Fibroblast of skin of right biceps (primary cell): ENCODE results near the gene CACNA2D2.
"Not testable (repeated sequence)": the region's sequence is repeated elsewhere in the genome, so short reads cannot be mapped to it uniquely, and the experiment has no call there.

Experiments
- DNase-seq: peaks from one replicate; pipeline ENCODE4 v3.0.0-alpha.2; 2013

Gene CACNA2D2

DNA sequence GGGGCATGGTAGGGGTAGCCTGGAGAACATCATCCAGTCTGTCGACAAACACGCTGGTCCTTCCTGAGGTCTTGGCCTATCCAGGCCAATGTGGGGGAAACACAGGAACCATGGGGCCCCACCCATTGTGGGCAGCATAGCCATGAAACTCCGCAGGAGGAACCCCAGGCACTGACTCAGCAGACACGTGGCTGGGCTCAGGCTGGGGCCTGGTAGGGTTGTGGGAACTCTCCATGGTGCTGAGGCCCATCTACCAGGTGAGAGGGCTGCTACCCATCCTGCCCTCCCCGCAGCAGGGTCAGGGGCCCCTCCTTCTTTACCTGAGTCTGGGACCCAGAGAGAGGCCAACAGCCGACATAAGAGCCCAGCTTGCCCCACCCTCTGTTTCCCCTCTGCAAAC, 22.6 kb upstream of the CACNA2D2 start:
- DNase-seq, result peak; percentile 49

DNA sequence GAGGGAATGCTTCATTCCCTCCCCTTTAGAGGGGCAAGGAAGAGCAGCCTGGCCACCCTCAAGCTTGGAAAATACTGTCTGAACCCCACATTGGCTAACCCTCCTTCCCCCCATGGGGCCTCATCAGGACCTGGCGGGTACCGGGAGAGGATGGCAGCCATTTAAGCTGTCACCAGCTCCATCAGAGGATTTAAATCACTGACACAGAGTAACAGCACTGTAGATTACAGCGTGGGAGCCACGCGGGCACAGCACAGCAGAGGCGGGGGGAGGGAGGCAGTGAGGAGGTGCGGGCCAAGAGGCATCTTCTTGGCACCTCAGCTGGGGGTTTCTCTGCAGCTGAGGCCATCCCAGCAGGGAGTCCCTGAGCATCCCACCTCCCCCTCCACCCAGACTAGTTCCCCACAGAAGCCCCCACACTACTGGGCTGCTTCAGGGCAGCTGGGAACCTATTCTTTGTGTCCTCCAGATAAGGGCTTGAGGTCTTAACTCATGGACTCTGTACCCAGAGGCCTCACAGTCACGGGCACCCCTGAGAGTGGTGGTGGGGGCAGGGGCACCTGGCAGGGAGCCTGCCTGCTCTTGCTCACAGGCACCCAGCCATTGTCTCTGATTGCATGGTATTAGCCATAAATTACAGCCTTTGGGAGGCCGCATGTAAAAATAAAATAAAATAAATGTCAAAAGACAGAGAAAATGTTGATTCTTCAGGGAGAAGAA, 21.9 kb upstream of the CACNA2D2 start:
- no peak for DNase-seq

DNA sequence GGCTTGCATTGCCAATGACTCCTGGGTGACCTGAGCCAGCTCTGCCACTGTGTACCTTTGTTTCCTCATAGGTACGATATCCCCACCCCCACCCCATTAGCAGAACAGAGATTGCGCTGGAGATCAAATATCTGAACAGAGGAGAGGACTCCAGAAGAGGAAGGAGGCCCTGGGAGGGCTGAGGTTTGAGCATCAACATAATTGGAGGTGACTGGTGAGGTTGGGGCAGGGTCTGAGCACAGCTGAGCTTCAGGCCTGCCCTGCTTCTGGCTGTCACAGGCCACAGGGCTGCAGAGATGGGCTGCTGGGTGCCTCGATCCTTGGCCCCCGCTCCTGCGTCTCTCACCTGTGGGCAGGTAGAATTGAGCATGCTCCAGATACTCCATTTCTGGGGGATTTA, 21.3 kb upstream of the CACNA2D2 start:
- no peak for DNase-seq

DNA sequence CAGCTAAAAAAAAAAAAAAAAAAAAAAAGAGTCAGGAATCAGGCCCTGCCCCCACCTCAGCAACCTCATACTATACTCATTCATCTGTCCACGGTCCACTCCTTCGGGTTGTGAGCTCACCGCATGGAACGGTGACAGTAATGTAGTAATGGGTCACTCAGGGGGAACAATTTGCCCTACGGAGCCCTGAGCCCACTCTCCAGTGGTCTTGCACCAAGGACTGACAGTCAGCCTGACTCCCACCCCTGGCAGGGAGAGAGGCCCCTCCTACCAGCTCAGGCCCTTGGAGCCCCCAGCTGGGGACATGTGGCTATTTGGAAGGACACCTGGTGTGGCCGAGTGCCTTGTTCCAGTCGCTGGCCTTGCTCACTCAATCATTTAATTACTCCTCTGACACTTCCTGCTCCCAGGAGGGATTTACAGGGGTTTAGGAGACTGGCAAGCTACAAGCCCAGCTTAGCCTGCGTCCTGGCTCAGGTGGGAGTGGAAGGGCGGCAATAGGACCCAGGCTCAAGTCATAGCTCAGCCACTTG, 19.9 kb upstream of the CACNA2D2 start:
- DNase-seq, result no peak

GRCh38 chr3:50521572-50521971, 18.1 kb upstream of the CACNA2D2 start:
- no peak for DNase-seq

DNA sequence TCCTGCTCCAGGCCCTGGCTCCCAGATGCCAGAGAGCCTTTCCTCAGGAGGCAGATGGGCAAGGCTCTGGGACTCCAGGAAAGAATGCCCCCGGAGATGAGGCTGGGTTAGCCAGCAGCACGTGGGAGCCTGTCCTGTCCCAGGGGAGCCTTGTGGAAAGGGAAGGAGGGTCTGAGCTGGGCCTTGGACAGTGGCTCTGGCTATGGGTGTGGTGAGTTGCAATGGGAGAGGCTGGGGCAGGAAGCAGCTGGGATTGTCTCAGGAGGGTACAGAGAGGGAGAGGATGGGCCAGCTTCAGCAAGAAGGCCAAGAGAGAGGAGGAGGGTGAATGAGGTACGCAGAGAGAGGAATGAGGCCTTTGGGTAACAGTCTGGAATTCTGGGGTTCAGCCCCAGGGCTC, 17.4 kb upstream of the CACNA2D2 start:
- no peak for DNase-seq

- peak; percentile 11 for DNase-seq
Observed at GRCh38 chr3:50519471-50520089, 16.1 kb upstream of the CACNA2D2 start.

GRCh38 chr3:50518436-50518835, 15.0 kb upstream of the CACNA2D2 start:
- no peak for DNase-seq

DNA sequence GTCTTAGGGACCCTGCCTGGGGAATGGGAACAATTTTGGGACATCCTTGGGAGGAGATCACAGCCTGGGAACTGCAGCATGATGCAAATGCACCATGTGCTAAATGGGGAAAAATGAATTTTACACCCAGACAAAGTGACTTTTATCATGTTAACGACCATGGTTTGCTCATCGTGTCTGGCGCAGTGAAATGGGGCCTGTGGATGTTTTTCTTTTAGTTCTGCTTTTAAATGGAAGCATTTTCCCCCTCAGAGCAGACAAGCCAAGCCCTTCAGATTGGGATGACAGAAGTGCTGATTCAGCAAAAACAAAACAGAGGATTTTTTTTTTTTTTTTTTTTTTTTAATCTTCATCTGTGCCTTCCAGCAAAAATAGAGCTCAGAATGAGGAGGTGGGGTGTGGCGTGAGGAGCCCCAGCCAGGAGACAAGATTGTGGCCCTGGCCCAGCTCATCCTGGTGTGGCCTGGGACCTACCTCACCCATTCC, 14.3 kb upstream of the CACNA2D2 start:
- DNase-seq, result no peak

DNA sequence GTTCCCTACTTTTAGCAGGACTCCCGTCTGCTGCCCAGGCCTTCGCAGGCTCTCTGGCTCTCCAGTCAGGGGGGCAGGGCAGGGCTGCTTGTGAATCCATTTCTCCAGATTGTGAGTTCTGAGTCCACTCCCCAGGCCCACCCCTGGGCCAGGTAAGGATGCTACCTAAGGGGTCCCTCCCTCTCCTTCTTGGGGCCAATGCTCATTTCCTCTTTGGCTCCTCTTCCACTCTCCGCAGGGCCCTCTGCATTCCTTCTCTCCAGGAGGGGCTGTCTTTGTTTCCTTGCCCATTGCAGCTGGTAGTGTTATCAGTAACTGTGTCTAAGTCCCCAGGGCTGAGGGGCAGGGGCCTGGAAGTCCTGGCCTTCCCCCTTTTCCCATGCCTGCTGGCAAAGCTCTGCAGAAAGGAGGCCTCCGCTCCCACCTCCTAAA, 13.0 kb upstream of the CACNA2D2 start:
- DNase-seq, result no peak

- DNase-seq, result peak; percentile 4
Observed at GRCh38 chr3:50515565-50516439, 12.4 kb upstream of the CACNA2D2 start.

DNA sequence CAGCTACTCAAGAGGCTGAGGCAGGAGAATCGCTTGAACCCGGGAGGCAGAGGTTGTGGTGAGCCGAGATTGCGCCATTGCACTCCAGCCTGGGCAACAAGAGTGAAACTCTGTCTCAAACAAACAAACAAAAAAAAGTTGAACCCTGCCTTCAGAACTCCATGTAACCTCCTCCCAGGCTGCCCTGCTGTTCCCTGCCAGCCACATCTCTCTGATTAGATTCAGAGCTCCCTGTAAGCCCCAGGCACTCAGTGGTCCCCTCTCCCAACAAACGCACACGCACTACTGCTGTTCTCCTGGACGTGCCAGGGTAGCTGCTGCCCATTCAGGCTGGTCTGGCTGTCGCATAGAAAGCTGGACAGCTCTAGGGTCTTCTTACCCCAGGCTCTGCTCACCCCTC, 9.5 kb upstream of the CACNA2D2 start:
- not testable (repeated sequence) for DNase-seq

DNA sequence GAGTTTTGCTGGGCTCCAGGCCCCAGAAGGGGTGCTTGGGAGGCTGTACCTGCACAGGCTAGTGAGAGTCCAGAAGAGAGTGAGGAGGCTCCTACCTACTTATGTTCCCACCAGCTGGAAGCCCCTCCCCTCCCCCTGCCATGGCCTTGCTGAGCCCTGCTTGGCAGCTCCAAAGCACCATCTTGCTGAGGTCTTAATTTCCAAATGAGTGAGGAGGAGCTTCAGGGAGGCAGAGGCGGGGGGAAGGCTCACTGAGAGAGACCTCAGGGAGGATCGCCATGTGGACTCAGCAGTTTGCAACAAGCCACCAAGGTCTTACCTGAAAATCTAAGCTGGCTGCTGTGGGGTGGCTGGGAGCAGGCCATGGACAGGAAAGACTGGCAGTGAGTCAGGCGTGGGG, 8.7 kb upstream of the CACNA2D2 start:
- no peak for DNase-seq

- DNase-seq, result no peak
Observed at GRCh38 chr3:50510325-50510724, 6.9 kb upstream of the CACNA2D2 start.

DNA sequence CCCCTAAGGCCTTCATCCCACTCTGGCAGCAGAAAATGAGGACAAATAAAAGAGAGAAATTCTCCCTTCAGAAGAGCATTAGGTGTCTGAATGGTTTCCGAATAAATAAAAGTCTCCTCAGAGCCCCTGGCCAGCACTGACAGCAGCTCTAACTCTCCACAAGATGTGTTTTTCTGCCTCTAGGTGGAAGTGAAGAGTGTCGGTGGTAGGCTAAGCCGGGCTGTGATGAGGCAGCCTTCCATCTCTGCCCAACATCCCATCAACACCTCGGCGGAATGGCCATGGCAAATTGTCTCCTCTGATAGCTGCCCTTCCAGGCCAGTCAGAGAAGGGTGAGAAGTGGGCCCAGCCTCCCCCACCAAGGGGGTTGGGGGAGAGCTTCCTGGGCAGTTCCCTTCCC, 6.3 kb upstream of the CACNA2D2 start:
- no peak for DNase-seq

DNA sequence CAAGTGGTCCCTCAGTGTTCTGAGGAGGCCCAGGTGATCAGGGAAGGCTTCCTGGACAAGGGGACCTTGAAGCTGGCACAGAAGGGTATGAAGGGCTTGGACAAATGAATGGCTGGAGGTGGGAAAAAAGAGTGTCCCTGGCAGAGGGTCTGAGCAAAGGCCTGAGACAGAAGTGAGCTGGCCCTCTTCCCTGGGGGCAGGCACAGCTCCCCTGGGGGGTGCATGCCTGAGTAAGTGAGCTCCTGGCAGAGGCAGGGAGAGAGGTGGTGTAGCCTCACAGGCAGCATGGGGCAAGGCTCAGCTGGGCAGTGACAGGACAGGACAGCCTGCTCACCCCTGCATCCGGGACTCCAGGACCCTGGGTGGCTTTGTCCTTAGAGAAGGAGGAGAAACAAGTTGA, 5.4 kb upstream of the CACNA2D2 start:
- DNase-seq, result no peak

DNA sequence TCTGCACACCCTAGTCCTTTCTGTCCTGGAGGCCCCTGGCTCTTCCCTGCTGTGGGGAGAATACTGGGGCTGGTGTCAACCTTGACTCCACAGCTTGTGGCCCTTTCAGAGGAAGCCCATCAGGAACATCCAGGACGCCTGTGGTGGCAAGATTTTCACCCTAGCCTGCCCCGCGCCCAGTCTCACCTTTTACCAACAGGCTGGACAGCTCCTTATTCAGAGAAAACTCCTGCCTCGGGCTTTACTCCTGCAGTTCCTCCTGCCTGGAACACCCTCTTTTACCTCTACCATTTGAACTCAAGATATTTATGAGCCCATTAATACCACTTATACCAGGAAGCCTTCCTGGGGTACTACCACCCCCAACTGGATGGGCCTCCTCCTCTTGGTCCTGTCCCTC, 2.7 kb upstream of the CACNA2D2 start:
- DNase-seq, result no peak

DNA sequence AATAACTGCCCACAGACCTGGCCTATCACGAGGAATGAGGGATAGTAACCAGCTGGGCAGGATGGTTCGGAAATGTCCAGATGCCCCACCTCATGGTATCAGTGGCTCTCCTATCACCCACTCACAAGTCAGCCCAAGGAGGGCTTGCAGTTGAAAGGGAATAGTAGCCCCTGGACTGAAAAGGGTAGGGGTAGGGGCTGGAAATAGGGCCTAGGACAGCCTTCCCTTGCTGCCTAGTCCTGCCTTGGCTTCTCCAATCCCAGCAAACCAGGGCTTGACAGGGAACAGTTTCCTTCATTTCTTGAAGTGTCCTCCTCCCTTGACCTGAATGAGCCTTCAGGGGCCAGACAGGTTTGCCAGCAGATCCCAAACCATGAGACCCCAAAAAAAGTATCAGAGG, 1.2 kb upstream of the CACNA2D2 start:
- no peak for DNase-seq

DNA sequence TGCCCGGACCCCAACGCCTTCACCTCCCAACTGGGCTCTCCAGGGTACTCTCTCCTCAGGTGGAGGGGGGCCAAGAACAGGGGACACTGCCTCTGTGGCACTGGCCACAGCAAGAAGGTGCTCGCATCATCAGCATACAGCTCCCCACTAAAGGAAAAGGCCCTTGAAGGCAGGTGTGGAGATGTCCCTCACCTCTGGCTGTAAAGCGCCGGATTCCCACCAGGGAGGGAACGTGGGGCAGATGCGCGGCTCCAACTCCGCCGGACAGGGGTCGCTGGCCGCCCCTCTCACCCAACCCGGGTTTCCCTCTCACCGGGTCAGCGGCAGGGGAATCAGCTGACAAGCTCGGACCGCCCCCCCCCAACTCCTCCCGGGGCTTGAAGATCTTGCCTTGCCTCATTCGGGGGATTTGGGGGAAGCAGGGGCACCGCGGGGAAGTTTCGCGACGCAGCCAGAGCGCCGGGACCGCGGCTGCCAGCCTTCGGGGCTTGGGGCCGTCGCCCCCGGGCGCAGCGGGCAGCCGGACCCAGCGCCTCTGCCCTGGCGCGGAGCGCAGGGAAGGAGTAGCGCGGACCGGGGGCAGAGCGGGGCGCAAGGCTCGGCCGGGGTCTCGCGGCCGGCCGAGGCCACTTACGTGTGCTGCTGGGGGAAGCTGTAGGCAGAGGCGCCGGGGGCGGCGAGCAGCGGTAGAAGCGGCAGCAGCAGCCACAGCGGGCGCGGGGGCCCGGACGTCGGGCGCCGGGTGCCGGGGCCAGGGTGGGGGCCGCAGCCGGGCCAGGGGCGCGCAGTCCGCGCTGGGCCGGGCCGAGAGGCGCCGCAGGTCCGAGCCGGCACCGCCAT, 630 bp downstream of the CACNA2D2 start:
- no peak for DNase-seq

DNA sequence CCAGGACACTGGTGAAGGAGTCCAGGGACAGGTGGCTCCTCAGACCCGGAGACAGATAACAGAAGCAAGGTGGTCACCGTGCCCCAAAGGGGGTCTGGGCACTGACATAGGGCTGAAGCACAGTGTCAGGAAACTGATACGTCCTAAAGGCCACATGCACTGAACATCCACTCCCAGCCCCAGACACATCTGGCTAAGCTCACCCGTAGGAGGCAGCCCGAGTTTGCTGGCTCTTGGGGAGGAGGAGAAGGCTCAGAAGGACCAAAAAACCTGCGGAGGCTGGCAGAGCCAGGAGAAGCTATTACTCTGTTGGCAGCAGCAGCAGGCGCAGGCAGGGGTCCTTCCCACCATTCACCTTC, 1.2 kb downstream of the CACNA2D2 start:
- no peak for DNase-seq

DNA sequence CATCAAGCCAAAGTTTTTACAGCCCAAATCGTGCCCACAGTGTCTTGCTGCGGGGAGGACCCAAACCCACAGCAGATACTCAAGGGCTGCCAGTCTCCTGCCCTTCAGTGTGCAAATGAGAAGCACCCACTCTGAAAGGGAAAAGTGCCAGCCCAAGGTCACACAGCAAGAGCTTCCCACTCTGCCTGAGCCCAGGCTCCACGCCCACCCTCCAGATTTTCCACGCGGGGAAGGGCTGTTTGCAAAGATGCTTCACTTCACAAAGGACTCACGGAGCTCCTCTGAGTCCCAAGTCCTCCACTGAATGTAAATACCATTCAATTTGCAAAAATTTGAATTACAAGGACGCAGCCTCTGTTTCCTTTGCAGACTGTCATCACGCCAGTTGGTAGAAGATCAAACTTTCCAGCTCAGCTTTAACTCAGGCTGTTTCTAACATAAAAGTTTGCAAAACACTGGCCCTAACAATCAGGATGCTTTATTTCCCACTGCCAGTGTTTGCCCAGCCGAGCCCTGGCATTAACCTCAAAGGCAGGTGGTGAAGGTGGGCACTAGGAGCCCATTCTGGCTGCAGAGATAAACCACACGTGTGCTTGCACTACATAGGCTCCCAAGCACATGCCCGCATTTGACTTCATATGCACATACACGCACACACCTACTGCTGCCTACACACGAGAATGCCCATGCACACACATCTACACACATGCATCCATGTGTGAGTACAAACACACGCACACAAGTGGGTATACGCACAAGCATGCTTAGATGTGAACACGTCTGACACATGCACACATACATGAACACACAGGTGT, 7.6 kb downstream of the CACNA2D2 start:
- DNase-seq, result no peak

- no peak for DNase-seq
Observed at GRCh38 chr3:50494126-50494525, 9.3 kb downstream of the CACNA2D2 start.
